ENCODE data around the gene PKMYT1. TPM values are rescaled to one million over a fixed set of nuclear protein-coding genes. Genes with fewer than 3 reads are reported as not detected.

Gene PKMYT1
- total and polyA plus RNA-seq, 9 of the 15 experiments (the other 6 are each of a cell fraction or from before 2014, with no cell fraction given): 8.7 to 201 (median 37.8) TPM

- TF ChIP-seq, protein P1, sequence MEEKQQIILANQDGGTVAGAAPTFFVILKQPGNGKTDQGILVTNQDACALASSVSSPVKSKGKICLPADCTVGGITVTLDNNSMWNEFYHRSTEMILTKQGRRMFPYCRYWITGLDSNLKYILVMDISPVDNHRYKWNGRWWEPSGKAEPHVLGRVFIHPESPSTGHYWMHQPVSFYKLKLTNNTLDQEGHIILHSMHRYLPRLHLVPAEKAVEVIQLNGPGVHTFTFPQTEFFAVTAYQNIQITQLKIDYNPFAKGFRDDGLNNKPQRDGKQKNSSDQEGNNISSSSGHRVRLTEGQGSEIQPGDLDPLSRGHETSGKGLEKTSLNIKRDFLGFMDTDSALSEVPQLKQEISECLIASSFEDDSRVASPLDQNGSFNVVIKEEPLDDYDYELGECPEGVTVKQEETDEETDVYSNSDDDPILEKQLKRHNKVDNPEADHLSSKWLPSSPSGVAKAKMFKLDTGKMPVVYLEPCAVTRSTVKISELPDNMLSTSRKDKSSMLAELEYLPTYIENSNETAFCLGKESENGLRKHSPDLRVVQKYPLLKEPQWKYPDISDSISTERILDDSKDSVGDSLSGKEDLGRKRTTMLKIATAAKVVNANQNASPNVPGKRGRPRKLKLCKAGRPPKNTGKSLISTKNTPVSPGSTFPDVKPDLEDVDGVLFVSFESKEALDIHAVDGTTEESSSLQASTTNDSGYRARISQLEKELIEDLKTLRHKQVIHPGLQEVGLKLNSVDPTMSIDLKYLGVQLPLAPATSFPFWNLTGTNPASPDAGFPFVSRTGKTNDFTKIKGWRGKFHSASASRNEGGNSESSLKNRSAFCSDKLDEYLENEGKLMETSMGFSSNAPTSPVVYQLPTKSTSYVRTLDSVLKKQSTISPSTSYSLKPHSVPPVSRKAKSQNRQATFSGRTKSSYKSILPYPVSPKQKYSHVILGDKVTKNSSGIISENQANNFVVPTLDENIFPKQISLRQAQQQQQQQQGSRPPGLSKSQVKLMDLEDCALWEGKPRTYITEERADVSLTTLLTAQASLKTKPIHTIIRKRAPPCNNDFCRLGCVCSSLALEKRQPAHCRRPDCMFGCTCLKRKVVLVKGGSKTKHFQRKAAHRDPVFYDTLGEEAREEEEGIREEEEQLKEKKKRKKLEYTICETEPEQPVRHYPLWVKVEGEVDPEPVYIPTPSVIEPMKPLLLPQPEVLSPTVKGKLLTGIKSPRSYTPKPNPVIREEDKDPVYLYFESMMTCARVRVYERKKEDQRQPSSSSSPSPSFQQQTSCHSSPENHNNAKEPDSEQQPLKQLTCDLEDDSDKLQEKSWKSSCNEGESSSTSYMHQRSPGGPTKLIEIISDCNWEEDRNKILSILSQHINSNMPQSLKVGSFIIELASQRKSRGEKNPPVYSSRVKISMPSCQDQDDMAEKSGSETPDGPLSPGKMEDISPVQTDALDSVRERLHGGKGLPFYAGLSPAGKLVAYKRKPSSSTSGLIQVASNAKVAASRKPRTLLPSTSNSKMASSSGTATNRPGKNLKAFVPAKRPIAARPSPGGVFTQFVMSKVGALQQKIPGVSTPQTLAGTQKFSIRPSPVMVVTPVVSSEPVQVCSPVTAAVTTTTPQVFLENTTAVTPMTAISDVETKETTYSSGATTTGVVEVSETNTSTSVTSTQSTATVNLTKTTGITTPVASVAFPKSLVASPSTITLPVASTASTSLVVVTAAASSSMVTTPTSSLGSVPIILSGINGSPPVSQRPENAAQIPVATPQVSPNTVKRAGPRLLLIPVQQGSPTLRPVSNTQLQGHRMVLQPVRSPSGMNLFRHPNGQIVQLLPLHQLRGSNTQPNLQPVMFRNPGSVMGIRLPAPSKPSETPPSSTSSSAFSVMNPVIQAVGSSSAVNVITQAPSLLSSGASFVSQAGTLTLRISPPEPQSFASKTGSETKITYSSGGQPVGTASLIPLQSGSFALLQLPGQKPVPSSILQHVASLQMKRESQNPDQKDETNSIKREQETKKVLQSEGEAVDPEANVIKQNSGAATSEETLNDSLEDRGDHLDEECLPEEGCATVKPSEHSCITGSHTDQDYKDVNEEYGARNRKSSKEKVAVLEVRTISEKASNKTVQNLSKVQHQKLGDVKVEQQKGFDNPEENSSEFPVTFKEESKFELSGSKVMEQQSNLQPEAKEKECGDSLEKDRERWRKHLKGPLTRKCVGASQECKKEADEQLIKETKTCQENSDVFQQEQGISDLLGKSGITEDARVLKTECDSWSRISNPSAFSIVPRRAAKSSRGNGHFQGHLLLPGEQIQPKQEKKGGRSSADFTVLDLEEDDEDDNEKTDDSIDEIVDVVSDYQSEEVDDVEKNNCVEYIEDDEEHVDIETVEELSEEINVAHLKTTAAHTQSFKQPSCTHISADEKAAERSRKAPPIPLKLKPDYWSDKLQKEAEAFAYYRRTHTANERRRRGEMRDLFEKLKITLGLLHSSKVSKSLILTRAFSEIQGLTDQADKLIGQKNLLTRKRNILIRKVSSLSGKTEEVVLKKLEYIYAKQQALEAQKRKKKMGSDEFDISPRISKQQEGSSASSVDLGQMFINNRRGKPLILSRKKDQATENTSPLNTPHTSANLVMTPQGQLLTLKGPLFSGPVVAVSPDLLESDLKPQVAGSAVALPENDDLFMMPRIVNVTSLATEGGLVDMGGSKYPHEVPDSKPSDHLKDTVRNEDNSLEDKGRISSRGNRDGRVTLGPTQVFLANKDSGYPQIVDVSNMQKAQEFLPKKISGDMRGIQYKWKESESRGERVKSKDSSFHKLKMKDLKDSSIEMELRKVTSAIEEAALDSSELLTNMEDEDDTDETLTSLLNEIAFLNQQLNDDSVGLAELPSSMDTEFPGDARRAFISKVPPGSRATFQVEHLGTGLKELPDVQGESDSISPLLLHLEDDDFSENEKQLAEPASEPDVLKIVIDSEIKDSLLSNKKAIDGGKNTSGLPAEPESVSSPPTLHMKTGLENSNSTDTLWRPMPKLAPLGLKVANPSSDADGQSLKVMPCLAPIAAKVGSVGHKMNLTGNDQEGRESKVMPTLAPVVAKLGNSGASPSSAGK (IDR thresholded peaks at IDR 0.05): no peak
- TF ChIP-seq ZNF121 (CRISPR knock-in tag; conservative IDR thresholded peaks at IDR 0.05) (no peak), ZFX (CRISPR knock-in tag; IDR thresholded peaks at IDR 0.05) (no peak; the same call in 1 of the 2 replicates), ZNF3 (CRISPR knock-in tag; IDR thresholded peaks at IDR 0.05) (no peak), ZEB2 (IDR thresholded peaks at IDR 0.05) (no peak), NRF1 (conservative IDR thresholded peaks at IDR 0.05 in 1 of 2, IDR thresholded peaks at IDR 0.05 in 1 of 2) (no peak), CSDE1 (IDR thresholded peaks at IDR 0.05) (no peak), NCOA1 (IDR thresholded peaks at IDR 0.05; ENCODE audit: low read depth) (no peak), CTCF (IDR thresholded peaks at IDR 0.05 in 2 of 3, conservative IDR thresholded peaks at IDR 0.05 in 1 of 3; ENCODE audit: insufficient read depth in 2 of 3, low read depth in 1 of 3, low read length in 3 of 3) (peak; percentile 60 to 73 (median 62); a peak in 5 of 6 replicates), ZSCAN32 (CRISPR knock-in tag; IDR thresholded peaks at IDR 0.05) (no peak), ELF1 (tag; IDR thresholded peaks at IDR 0.05) (no peak), TSC22D4 (tag; IDR thresholded peaks at IDR 0.05) (no peak)
- TF ChIP-seq, protein P2, sequence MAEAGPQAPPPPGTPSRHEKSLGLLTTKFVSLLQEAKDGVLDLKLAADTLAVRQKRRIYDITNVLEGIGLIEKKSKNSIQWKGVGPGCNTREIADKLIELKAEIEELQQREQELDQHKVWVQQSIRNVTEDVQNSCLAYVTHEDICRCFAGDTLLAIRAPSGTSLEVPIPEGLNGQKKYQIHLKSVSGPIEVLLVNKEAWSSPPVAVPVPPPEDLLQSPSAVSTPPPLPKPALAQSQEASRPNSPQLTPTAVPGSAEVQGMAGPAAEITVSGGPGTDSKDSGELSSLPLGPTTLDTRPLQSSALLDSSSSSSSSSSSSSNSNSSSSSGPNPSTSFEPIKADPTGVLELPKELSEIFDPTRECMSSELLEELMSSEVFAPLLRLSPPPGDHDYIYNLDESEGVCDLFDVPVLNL (CRISPR knock-in tag; IDR thresholded peaks at IDR 0.05; ENCODE audit: low read depth): no peak
These were observed 37.7 kb upstream of the PKMYT1 start, which contains the start of gene CLDN6 (continued) for GRCh38 chr16:3017794-3018506.
